Small intestine (tissue), 16 donors: Measurements from ENCODE around the gene ST3GAL3. TPM values are rescaled to one million over a fixed set of nuclear protein-coding genes. Genes with fewer than 3 reads are reported as not detected.

Source experiments
- DNase-seq, 2 donors: peaks; one replicate each; pipeline versions ENCODE4 v3.0.0 to v3.0.0-alpha.2; 2013
- FAIRE-seq: peaks from 2 replicates; lab custom pipeline; 2012; peaks lifted over from hg19 to GRCh38; lab: Jason Lieb, UNC
- H3K27ac ChIP-seq, 3 donors: one replicate each; pipeline ENCODE4 v1.5.1; 2013; ENCODE audit warnings: low read length in 2 of 3, mild to moderate bottlenecking in 2 of 3, control low read depth in 1 of 3, inconsistent platforms in 1 of 3, low read depth in 1 of 3, moderate library complexity in 1 of 3
- H3K27me3 ChIP-seq, 3 donors: one replicate each; pipeline ENCODE4 v1.6.1; 2013; ENCODE audit warnings: low read length in 3 of 3, inconsistent platforms in 1 of 3; ENCODE audit not compliant: control insufficient read depth in 3 of 3, insufficient read depth in 3 of 3
- H3K36me3 ChIP-seq, 3 donors: one replicate each; pipeline ENCODE4 v1.6.1; 2013; ENCODE audit warnings: low read length in 3 of 3, inconsistent platforms in 1 of 3, low read depth in 1 of 3, mild to moderate bottlenecking in 1 of 3, moderate library complexity in 1 of 3; ENCODE audit not compliant: control insufficient read depth in 3 of 3, insufficient read depth in 2 of 3
- H3K4me1 ChIP-seq, 3 donors: one replicate each; pipeline ENCODE4 v1.6.1; 2013; ENCODE audit warnings: low read length in 2 of 3, inconsistent platforms in 1 of 3, low read depth in 1 of 3, mild to moderate bottlenecking in 1 of 3, moderate library complexity in 1 of 3; ENCODE audit not compliant: control insufficient read depth in 3 of 3, insufficient read depth in 2 of 3
- H3K4me3 ChIP-seq, 3 donors: one replicate each; pipeline ENCODE4 v1.5.1; 2013; ENCODE audit warnings: low read length in 3 of 3, control low read depth in 1 of 3, inconsistent platforms in 1 of 3, low read depth in 1 of 3, mild to moderate bottlenecking in 1 of 3, moderate library complexity in 1 of 3
- H3K9me3 ChIP-seq, 2 donors: one replicate each; pipeline ENCODE4 v1.6.1; 2013; ENCODE audit warnings: low read depth in 1 of 2, low read length in 1 of 2; ENCODE audit not compliant: control insufficient read depth in 2 of 2, insufficient read depth in 1 of 2
- WGBS, 3 donors: extraction: QIAGEN DNeasy Blood & Tissue Kit; methylation state at CpG; one replicate each; pipeline ENCODE4 v1.1.7; 2013; 5-methylcytosine and 5-hydroxymethylcytosine counted together
- long read RNA-seq, 10 donors: transcript quantifications; one replicate each; lab custom pipeline, GENCODE V29; 2026
- polyA plus RNA-seq, 4 donors: library from polyadenylated mRNA; stranded (reverse) in 3 of 4; unstranded in 1 of 4; fragments of 200-250 nt in 3 of 4; fragments of 120-200 nt in 1 of 4; gene quantifications; one replicate each; pipeline versions ENCODE4 v1.2.1 to v1.2.3, GENCODE V29; 2013
- donor health status: healthy with polysubstance abuse.
- donor health status: control.
- donor health status: control.
- donor health status: Bipolar disorder and iron deficiency.
- donor health status: healthy.

Gene ST3GAL3, protein sequence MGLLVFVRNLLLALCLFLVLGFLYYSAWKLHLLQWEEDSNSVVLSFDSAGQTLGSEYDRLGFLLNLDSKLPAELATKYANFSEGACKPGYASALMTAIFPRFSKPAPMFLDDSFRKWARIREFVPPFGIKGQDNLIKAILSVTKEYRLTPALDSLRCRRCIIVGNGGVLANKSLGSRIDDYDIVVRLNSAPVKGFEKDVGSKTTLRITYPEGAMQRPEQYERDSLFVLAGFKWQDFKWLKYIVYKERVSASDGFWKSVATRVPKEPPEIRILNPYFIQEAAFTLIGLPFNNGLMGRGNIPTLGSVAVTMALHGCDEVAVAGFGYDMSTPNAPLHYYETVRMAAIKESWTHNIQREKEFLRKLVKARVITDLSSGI
- 1 to 10 TPM; 1.1 to 5.4 (median 3.7) TPM for polyA plus RNA-seq
- long read RNA-seq, donor 1, result 0 reads
- long read RNA-seq, donor 2, result 0 reads
- long read RNA-seq, donor 3, partial matches to known transcripts, result 0 of 1 reads
- long read RNA-seq, donor 3, other reads (novel, unspliced or antisense), result 0 of 1 reads
- long read RNA-seq, donor 4, result 0 reads
- long read RNA-seq, donor 5, result 0 reads
- long read RNA-seq, donor 6, partial matches to known transcripts, result 0 of 1 reads
- long read RNA-seq, donor 6, other reads (novel, unspliced or antisense), result 0 of 1 reads
- long read RNA-seq, donor 7, result 0 reads
- long read RNA-seq, donor 8, partial matches to known transcripts, result 0 of 1 reads
- long read RNA-seq, donor 8, other reads (novel, unspliced or antisense), result 0 of 1 reads
- long read RNA-seq, donor 9, result 0 reads
- long read RNA-seq, donor 10, partial matches to known transcripts, result 0 of 2 reads
- long read RNA-seq, donor 10, other reads (novel, unspliced or antisense), result 0 of 2 reads

DNA sequence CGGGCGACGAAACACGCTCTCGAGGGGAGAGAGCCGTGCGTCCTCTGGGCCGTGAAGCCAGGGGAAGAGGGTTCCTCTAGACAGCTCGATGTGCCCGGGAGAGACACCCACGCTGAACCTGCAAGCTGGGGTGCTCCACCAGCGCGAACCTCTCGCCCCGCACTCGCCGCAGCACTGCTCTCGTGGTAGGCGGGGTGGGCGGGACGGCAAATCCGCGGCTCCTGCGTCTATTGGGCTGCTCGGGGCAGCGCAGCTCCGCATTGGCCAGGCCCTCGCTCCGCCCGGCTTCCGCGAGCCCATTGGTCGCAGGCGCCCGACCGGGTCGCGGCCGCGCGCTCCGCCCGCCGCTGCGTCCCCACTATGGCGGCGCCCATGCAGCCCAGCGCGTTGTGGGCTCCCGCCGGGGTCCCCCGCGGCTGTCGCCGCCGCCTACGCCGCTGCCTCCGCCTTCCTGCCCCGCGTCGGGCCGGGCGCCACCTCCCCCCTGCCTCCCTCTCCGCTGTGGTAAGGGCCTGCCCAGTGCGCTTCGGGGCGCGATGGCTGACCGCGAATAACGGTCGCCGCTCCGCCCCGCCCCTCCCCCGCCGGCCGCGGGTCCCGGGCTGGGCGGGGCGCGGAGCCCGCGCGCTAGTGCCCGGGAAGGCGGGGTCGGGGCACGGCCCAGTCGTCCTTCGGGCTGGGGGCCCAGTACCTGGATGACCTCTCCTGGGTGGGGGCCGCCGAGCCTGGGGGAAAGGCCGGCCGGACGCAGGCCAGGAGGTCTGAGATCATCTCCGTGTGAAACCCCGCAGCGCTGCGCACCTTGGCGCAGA is at the start of gene ST3GAL3:
Gene ST3GAL3 (plus strand): TSS at position 347 of the 812 bp plus-strand sequence. CDS start 28,727 bp downstream, outside the sequence.
- Histone ChIP-seq H3K4me3 (peak within 1 kb of the TSS; percentile 72 to 88 (median 85)), H3K36me3 (peaks cover 0 to 39% (median 14%) of the 10 kb centered on the region in 3 donors), H3K27ac (peak within 1 kb of the TSS; percentile 4 to 86 (median 33)), H3K9me3 (no peaks in the 10 kb centered on the region), H3K4me1 (peaks cover 0 to 12% (median 0%) of the 10 kb centered on the region in 3 donors), H3K27me3 (no peaks in the 10 kb centered on the region)
- 0% methylated on average over 68 to 103 of the region's 103 CpGs for WGBS, 3 donors
- FAIRE-seq, result no peak
- DNase-seq, result peak; percentile 92 to 96

DNA sequence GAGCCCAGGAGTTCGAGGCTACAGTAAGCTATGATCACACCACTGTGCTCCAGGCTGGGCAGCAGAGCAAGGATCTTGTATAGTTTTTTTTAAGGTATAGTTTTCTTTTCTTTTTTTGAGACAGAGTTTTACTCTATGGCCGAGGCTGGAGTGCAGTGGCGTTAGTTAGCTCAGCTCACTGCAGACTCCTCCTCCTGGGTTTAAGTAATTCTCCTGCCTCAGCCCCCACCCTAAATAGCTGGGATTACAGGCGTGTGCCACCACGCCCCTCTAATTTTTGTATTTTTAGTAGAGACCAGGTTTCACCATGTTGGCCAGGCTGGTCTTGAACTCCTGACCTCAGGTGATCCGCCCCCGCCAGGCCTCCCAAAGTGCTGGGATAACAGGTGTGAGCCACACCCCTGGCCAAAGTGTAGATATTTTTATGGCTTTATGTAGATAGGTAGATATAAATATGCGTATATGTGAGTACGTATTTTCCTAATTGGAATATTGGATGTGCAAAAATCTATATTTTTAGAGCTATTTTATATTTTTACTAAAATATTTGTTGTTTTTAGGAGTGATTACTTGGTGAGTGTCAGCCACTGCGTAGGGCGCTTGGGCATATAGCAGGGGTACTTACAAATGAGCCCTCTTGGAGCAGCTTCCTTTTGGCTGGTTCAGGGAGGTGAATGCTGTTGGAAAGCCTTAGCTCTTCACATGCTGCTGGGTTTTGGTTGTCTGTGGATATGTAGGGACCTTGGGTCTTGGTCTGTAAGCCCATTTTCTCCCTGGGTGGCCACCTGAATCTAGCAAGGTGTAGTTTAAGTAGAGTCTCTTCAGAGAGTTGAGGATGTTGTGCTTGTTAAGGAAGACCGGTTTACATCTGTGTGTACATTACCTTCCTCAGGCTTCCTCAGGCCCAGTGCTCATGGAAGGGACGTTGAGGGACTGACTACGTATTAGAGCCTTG is 47.8 kb upstream of the ST3GAL3 start:
- Histone ChIP-seq H3K27ac (peak overlapping the region in 2 of 3 donors; percentile 35 to 57), H3K27me3 (no peaks in the 10 kb centered on the region), H3K4me1 (peaks cover 0 to 15% (median 2%) of the 10 kb centered on the region in 3 donors), H3K4me3 (no peak overlapping the region), H3K9me3 (no peaks in the 10 kb centered on the region), H3K36me3 (peaks cover 32 to 85% (median 44%) of the 10 kb centered on the region in 3 donors)
- DNase-seq, result peak; percentile 45 to 90
- no peak for FAIRE-seq
- 48 to 81% (median 59%) methylated on average over 14 of the region's 14 CpGs for WGBS, 3 donors

DNA sequence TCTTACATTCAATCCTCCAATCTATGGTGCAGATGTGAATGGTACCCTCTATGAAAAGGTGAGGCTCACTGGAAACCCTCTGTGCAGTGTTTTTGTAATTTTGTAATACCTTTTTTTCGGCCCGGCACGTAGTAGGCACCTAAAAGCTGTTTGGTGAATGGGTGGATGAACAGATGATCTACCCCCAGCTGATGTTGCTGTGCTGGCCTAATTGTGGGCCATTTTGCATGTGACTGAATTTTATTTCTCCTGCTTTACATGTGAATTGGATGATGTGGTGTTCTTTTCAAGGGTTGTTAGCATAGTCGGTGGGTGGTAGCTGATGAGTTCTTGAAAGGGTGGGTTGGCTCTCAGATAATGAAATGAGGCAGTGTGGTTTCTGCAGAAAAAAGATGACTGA is 47.0 kb upstream of the ST3GAL3 start:
- Histone ChIP-seq H3K36me3 (peaks cover 34 to 79% (median 44%) of the 10 kb centered on the region in 3 donors), H3K4me3 (no peak overlapping the region), H3K27ac (no peak overlapping the region), H3K9me3 (no peaks in the 10 kb centered on the region), H3K4me1 (peaks cover 0 to 15% (median 2%) of the 10 kb centered on the region in 3 donors), H3K27me3 (no peaks in the 10 kb centered on the region)
- DNase-seq, result no peak
- no peak for FAIRE-seq
- WGBS, 3 donors, result 84 to 91% (median 89%) methylated on average over 4 of the region's 4 CpGs

DNA sequence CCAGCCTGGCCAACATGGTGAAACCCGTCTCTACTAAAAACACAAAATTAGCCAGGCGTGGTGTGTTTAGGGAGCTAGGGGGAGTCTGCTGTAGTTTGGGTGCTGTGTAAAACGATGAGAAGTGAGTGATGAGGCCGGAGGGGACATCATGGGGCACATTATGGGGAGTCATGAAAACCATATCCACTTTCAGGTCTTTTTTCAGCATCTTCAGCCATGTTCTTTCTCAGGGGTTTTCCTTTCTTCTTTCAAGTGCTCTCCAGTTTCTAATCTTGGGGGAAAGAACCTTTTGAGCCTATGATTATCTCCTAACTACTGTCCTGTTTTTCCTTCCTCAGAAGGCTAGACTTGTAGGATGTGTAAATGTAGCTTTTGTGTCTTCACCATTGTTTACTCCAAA is 43.0 kb upstream of the ST3GAL3 start:
- Histone ChIP-seq H3K27me3 (no peaks in the 10 kb centered on the region), H3K27ac (no peak overlapping the region), H3K4me3 (no peak overlapping the region), H3K4me1 (peaks cover 0 to 5% (median 2%) of the 10 kb centered on the region in 3 donors), H3K9me3 (no peaks in the 10 kb centered on the region), H3K36me3 (peaks cover 53 to 81% (median 57%) of the 10 kb centered on the region in 3 donors)
- DNase-seq (no peak), FAIRE-seq (no peak)
- WGBS, 3 donors, result 79 to 93% (median 84%) methylated on average over 4 of the region's 4 CpGs

DNA sequence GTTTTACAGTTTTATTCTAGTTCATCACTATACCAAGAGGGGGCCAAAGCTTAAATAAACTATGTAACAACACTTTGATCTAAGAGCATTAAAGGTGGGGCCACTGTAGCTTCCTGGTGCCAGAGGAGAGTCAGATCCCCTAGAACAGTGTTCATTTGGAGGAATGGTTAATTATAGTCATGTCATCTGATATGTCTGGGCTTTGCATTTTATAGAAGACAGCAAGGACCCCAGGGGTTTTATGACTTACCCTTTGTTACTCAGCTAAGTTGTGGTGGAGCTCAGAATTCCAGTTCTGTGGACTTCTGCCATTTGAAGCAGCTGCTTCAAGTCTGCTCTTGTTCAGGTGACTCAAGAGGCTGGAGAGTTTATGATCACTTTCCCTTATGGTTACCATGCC is 40.7 kb upstream of the ST3GAL3 start:
- Histone ChIP-seq H3K27me3 (no peaks in the 10 kb centered on the region), H3K27ac (no peak overlapping the region), H3K36me3 (peaks cover 54 to 84% (median 58%) of the 10 kb centered on the region in 3 donors), H3K4me1 (no peaks in the 10 kb centered on the region), H3K4me3 (no peak overlapping the region), H3K9me3 (no peaks in the 10 kb centered on the region)
- DNase-seq (no peak), FAIRE-seq (no peak)

DNA sequence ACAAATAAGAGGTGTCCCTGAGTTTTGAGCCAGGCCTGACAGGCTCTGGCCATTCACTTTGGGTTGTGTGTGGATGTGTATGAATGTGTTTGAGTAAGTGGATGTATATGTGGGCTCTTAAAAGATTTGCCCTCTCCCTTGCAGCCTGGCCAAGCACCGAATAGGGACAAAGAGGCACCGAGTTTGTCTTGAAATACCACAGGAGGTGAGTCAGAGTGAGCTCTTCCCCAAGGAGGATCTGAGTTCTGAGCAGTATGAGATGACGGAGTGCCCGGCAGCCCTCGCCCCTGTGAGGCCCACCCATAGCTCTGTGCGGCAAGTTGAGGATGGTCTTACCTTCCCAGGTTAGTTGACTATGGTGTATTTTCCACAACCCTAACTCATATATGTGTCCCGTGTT is 38.4 kb upstream of the ST3GAL3 start:
- Histone ChIP-seq H3K27me3 (no peaks in the 10 kb centered on the region), H3K4me1 (no peaks in the 10 kb centered on the region), H3K36me3 (peaks cover 47 to 80% (median 57%) of the 10 kb centered on the region in 3 donors), H3K9me3 (no peaks in the 10 kb centered on the region), H3K27ac (no peak overlapping the region), H3K4me3 (no peak overlapping the region)
- 87 to 91% (median 89%) methylated on average over 7 of the region's 7 CpGs for WGBS, 3 donors
- no peak for FAIRE-seq
- no peak for DNase-seq

DNA sequence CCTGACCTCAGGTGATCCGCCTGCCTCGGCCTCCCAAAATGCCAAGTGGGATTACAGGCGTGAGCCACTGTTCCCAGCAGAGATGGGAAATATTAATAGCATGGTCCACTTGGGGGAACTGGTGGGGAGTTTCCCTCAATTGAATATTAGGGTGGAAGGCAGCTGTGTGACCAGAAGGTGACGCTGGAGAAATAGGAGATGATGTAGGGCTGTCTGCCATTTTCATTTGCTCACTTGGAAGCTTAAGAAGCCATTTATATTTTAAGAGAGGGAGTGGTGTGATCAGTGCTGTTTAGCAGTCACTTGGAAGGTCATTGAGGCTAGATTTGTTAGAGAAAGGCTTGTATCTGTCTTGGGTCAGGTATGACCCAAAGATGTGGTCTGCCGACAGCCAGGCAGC is 37.5 kb upstream of the ST3GAL3 start:
- Histone ChIP-seq H3K9me3 (no peaks in the 10 kb centered on the region), H3K36me3 (peaks cover 43 to 85% (median 51%) of the 10 kb centered on the region in 3 donors), H3K4me3 (no peak overlapping the region), H3K27me3 (no peaks in the 10 kb centered on the region), H3K4me1 (no peaks in the 10 kb centered on the region), H3K27ac (no peak overlapping the region)
- no peak for DNase-seq
- FAIRE-seq, result no peak
- 95 to 98% (median 97%) methylated on average over 5 of the region's 5 CpGs for WGBS, 3 donors
